Testis (tissue), 3 donors: Measurements from ENCODE around the gene ZNF106. TPM values are rescaled to one million over a fixed set of nuclear protein-coding genes. Genes with fewer than 3 reads are reported as not detected.

Experiments
- DNase-seq: peaks from one replicate; pipeline ENCODE4 v3.0.0-alpha.2; 2019
- H3K27ac ChIP-seq, 2 donors: fragments of 200-600 bp; sonication (generic); one replicate each; pipeline ENCODE4 v1.5.1; 2019
- H3K27me3 ChIP-seq: fragments of 200-600 bp; sonication (generic); one replicate; pipeline ENCODE4 v1.5.1; 2019
- H3K36me3 ChIP-seq: fragments of 200-600 bp; sonication (generic); one replicate; pipeline ENCODE4 v1.5.1; 2017; ENCODE audit warnings: low read depth; ENCODE audit errors: missing control alignments
- H3K4me1 ChIP-seq: fragments of 200-600 bp; sonication (generic); one replicate; pipeline ENCODE4 v1.5.1; 2019
- H3K4me3 ChIP-seq, 2 donors: fragments of 200-600 bp; sonication (generic); one replicate each; pipeline ENCODE4 v1.5.1; 2017 to 2019
- H3K9me3 ChIP-seq: fragments of 200-600 bp; sonication (generic); one replicate; pipeline ENCODE4 v1.5.1; 2017
- CTCF ChIP-seq, 3 experiments: fragments of 450-650 bp in 2 of 3; fragments of 200-600 bp in 1 of 3; sonication (generic) in 1 of 3; IDR thresholded peaks; one replicate each; pipeline ENCODE4 v1.5.1; 2016 to 2019; ENCODE audit warnings: antibody characterized with exemption in 3 of 3, mild to moderate bottlenecking in 2 of 3, moderate library complexity in 1 of 3
- POLR2A ChIP-seq: fragments of 450-650 bp; IDR thresholded peaks from one replicate; pipeline ENCODE4 v1.6.1; 2017; ENCODE audit warnings: antibody characterized with exemption, mild to moderate bottlenecking, moderate library complexity
- WGBS, 2 donors: methylation state at CpG; one replicate each; pipeline ENCODE4 v1.1.5; 2018; 5-methylcytosine and 5-hydroxymethylcytosine counted together
- intact Hi-C: fragments of 100-400 bp; cut with DNase I; formaldehyde crosslinking; loops from one replicate; pipeline ENCODE4 v1.15.1; 2023; ENCODE audit warnings: low total_unique reads
- polyA plus RNA-seq: library from polyadenylated mRNA; stranded (reverse); fragments of 350-450 nt; fragmentation: Illumina TruSeq; extraction: RNeasy Lipid Tissue Mini Kit (QIAGEN cat#74804); gene quantifications from one replicate; pipeline ENCODE4 v1.2.3, GENCODE V29; 2014; ENCODE audit warnings: low read depth, low replicate concordance; ENCODE audit not compliant: insufficient read depth
- total RNA-seq, 2 donors: library from RNA; depleted of rRNA; stranded (reverse); fragments of >200 nt; gene quantifications; one replicate each; pipeline ENCODE4 v1.2.3, GENCODE V29; 2016

The ZNF106 gene
- total and polyA plus RNA-seq, 3 donors from 2014 or later, result 51.4 to 95.4 (median 84.4) TPM

GRCh38 chr15:42367041-42367440 is 123.9 kb downstream of the ZNF106 start:
- no peaks in the 10 kb centered on the region for H3K27me3 ChIP-seq
- no peak for TF ChIP-seq POLR2A
- no peak for TF ChIP-seq CTCF (IDR thresholded peaks at IDR 0.05)
- no peaks in the 10 kb centered on the region for H3K36me3 ChIP-seq
- whole genome bisulfite sequencing, 2 donors, result 82 to 91% methylated on average over 4 to 5 of the region's 5 CpGs
- no peak for DNase-seq
- H3K27ac ChIP-seq, result no peak overlapping the region
- intact Hi-C loops, result no loop called here
- no peaks in the 10 kb centered on the region for H3K4me1 ChIP-seq
- no peak overlapping the region for H3K4me3 ChIP-seq
- no peaks in the 10 kb centered on the region for H3K9me3 ChIP-seq

- Histone ChIP-seq H3K27ac (no peak overlapping the region), H3K4me3 (no peak overlapping the region), H3K36me3 (no peaks in the 10 kb centered on the region), H3K27me3 (no peaks in the 10 kb centered on the region), H3K9me3 (no peaks in the 10 kb centered on the region), H3K4me1 (no peaks in the 10 kb centered on the region)
- intact Hi-C loops, result no loop called here
- no peak for DNase-seq
- no peak for TF ChIP-seq CTCF (IDR thresholded peaks at IDR 0.05)
- 89 to 90% methylated on average over 5 of the region's 5 CpGs for WGBS, 2 donors
These were observed 124.9 kb downstream of the ZNF106 start for GRCh38 chr15:42365921-42366550.

GRCh38 chr15:42364529-42364928 is 126.4 kb downstream of the ZNF106 start:
- intact Hi-C loops, result no loop called here
- Histone ChIP-seq H3K27me3 (no peaks in the 10 kb centered on the region), H3K4me3 (no peak overlapping the region), H3K9me3 (no peaks in the 10 kb centered on the region), H3K36me3 (no peaks in the 10 kb centered on the region), H3K27ac (no peak overlapping the region), H3K4me1 (no peaks in the 10 kb centered on the region)
- 42 to 71% methylated on average over 1 of the region's 1 CpG for WGBS, 2 donors
- TF ChIP-seq CTCF (IDR thresholded peaks at IDR 0.05), result no peak
- TF ChIP-seq POLR2A, result no peak
- peak; percentile 49 for DNase-seq

- intact Hi-C loops, result no loop called here
These were observed 127.0 kb downstream of the ZNF106 start for GRCh38 chr15:42363942-42364341.

More at GRCh38 chr15:42363942-42364341, 127.0 kb downstream of the ZNF106 start:
- DNase-seq, result no peak
- TF ChIP-seq POLR2A (no peak), CTCF (IDR thresholded peaks at IDR 0.05) (no peak)
- no peaks in the 10 kb centered on the region for H3K9me3 ChIP-seq
- H3K4me1 ChIP-seq, result no peaks in the 10 kb centered on the region
- no peaks in the 10 kb centered on the region for H3K36me3 ChIP-seq
- H3K27me3 ChIP-seq, result no peaks in the 10 kb centered on the region
- H3K4me3 ChIP-seq, result no peak overlapping the region
- H3K27ac ChIP-seq, result no peak overlapping the region
